Natural killer cell treated with Interleukin-12 subunit alpha and Interleukin-12 subunit beta and Interleukin-15 and Interleukin-18, amount 100 ng/mL, for 72 hours (primary cell): Measurements from ENCODE around the gene CHST11. TPM values are rescaled to one million over a fixed set of nuclear protein-coding genes. Genes with fewer than 3 reads are reported as not detected.

ENCODE experiments used
- ATAC-seq, 2 donors: fragments of 150-1000 bp; cut with Tn5 transposase in 1 of 2; sonication (Bioruptor Pico), chemical (Tn5 transposase) in 1 of 2; 2 replicates each; pipeline ENCODE4 v1.10.0; 2021
- DNase-seq: peaks from one replicate; pipeline ENCODE4 v3.0.0; 2022; ENCODE audit warnings: low spot score
- H3K27ac Mint-ChIP-seq, 2 donors: 1 replicate in 1 of 2; 2 replicates in 1 of 2; pipeline ENCODE4 v1.8.0; 2022; ENCODE audit warnings: mixed read lengths in 2 of 2, mild to moderate bottlenecking in 1 of 2, moderate library complexity in 1 of 2
- H3K27me3 Mint-ChIP-seq, 2 donors: 1 replicate in 1 of 2; 2 replicates in 1 of 2; pipeline ENCODE4 v1.8.0; 2022; ENCODE audit warnings: mixed read lengths in 2 of 2
- H3K36me3 Mint-ChIP-seq: one replicate; pipeline ENCODE4 v1.8.0; 2022; ENCODE audit warnings: mixed read lengths
- H3K4me1 Mint-ChIP-seq, 2 donors: 1 replicate in 1 of 2; 2 replicates in 1 of 2; pipeline ENCODE4 v1.8.0; 2022; ENCODE audit warnings: low read depth in 2 of 2, mixed read lengths in 2 of 2, mild to moderate bottlenecking in 1 of 2
- H3K4me3 Mint-ChIP-seq: one replicate; pipeline ENCODE4 v1.8.0; 2022; ENCODE audit warnings: mixed read lengths
- H3K9me3 Mint-ChIP-seq: 2 replicates; pipeline ENCODE4 v1.8.0; 2022; ENCODE audit warnings: mixed read lengths
- total RNA-seq, 2 donors: library from RNA; stranded (reverse); gene quantifications; one replicate each; pipeline ENCODE4 v1.2.3, GENCODE V29; 2022

The CHST11 gene
- total RNA-seq, 2 donors from 2014 or later: 195 to 374 TPM

DNA sequence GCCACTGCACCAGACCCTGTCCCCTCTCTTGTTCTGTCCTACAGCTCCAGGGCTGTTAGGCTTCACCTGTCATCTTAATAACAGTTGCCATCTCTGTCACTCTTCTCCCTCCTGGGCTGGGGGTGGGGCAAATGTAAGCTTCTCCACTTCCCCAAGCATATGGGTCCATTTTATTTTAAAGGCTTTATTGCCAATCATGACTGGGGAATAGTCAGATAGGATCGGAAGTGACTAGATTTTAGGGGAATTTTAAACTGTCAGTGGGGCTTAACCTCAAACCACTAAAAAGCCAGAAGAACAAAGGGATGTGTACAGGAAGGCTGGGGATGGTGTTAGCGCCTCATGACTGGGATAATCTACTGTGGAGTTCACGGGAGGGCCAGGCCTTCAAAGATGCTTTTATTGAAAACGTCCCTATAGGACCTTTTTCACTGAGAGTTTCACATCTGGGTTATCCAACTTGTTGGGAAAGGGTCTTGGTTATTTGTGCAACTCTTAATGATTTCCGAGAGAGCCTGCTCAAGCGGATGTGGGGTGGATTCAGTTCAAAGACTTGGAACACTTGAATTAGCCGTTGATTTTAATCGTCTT, 41.6 kb downstream of the CHST11 start:
- peaks cover 11% of the 10 kb centered on the region for H3K36me3 Mint-ChIP-seq
- no peaks in the 10 kb centered on the region for H3K9me3 Mint-ChIP-seq
- DNase-seq: no peak
- H3K4me1 Mint-ChIP-seq: peaks cover 86 to 90% of the 10 kb centered on the region in 2 donors
- H3K27me3 Mint-ChIP-seq: no peaks in the 10 kb centered on the region
- peak; percentile 34 to 56 for ATAC-seq
- H3K4me3 Mint-ChIP-seq: peak overlapping the region; percentile 73
- peak overlapping the region; percentile 96 to 97 for H3K27ac Mint-ChIP-seq

DNA sequence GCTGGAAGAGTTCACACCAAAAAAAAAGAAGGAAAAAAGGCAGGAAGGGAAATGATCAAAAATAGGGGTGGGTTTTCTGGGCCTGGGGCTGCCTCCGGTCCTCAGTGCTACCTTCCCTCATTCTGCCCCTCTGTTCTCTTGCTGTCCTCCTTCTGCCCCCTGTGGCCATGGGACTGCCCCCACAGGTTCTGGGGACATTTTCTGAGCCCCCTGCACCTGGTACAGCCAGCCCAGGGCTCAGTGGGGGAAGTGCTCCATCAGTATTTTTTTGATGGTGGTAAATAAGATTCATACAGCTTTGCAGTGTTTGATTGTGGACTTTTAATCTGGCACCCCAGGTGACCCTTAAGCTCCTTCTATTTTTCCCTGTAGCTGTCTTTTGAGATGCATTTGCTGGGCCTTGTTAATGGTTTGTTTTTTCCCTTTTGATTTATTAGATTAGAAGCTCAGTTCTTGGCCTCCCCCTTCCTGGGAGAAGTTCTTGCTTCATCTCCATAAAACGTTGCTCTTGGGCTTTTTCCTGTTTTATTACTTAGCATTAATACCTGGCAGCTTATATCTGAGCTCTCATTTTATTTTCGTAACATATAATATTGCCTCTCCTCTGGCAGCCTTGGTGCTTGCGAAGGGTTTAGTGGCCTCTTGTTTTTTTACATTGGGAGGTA, 43.1 kb downstream of the CHST11 start:
- no peaks in the 10 kb centered on the region for H3K9me3 Mint-ChIP-seq
- H3K27me3 Mint-ChIP-seq: no peaks in the 10 kb centered on the region
- H3K36me3 Mint-ChIP-seq: peaks cover 11% of the 10 kb centered on the region
- ATAC-seq (no peak), DNase-seq (no peak)
- peak overlapping the region; percentile 96 to 97 for H3K27ac Mint-ChIP-seq
- H3K4me1 Mint-ChIP-seq: peaks cover 83 to 84% of the 10 kb centered on the region in 2 donors
- H3K4me3 Mint-ChIP-seq: no peak overlapping the region

DNA sequence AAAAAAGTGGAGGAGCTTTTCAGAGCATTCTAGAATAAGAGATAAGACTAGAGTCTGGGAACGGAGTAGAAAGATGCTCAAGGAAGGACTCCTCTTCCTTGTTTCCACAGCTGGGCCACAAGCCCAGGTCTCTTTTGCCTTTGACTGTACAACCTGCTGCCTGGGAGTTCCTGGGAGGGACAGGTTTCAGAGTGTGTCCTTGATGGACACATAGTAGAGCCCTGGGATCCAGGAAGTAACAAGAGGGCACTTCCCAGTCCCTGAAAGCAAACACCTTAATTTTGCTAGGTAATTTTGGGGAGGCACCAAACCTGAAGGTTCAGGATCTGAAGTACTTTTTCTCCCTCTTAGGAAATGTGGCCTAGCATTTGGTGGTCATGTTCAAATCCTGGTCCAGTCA, 44.4 kb downstream of the CHST11 start:
- no peaks in the 10 kb centered on the region for H3K27me3 Mint-ChIP-seq
- H3K36me3 Mint-ChIP-seq: peaks cover 11% of the 10 kb centered on the region
- peaks cover 82 to 85% of the 10 kb centered on the region in 2 donors for H3K4me1 Mint-ChIP-seq
- no peaks in the 10 kb centered on the region for H3K9me3 Mint-ChIP-seq
- DNase-seq: no peak
- ATAC-seq: no peak
- peak overlapping the region in 1 of 2 donors; percentile 96 for H3K27ac Mint-ChIP-seq
- H3K4me3 Mint-ChIP-seq: no peak overlapping the region

DNA sequence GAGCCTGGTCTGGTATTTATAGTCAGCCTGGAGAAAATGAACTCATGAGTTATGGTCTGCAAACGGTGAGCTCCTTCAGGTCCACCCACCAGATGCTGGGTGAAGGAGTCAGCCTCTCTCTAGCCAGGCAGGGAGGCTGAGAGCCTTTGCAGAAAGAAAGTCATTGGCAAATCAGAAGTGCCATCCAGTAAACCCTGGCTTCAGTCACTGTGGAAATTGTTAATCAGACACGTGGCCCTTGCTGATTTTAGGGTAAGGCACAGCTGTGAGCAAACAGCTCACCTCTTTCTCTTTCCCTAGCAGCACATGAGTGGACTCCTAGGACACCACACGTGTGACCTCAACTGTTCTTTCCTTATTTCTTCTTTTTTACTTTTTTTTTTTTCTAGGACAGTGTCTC, 44.9 kb downstream of the CHST11 start:
- Mint-ChIP-seq H3K4me3 (peak overlapping the region; percentile 41), H3K36me3 (peaks cover 11% of the 10 kb centered on the region), H3K9me3 (no peaks in the 10 kb centered on the region), H3K4me1 (peaks cover 86 to 89% of the 10 kb centered on the region in 2 donors), H3K27me3 (no peaks in the 10 kb centered on the region), H3K27ac (peak overlapping the region in 1 of 2 donors; percentile 72)
- no peak for ATAC-seq
- no peak for DNase-seq

DNA sequence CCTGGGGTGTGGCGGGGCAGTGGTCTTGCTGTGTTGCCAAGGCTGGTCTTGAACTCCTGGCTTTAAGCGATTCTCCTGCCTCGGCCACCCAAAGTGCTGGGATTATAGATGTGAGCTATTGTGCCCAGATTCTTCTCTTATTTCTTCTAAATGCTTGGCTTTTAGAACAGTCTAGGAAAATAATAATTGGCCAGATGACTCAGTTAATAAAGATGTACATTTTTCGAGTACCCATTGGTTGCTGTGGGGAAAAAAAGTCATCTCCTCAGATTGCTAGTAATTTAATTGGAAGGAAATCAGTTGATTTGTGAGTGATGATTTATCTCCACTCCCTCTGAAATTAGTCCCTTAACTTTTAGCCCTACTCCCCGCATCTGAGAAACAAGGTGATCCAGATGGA, 45.5 kb downstream of the CHST11 start:
- ATAC-seq: no peak
- Mint-ChIP-seq H3K27me3 (no peaks in the 10 kb centered on the region), H3K4me1 (peaks cover 85 to 87% of the 10 kb centered on the region in 2 donors), H3K27ac (peak overlapping the region; percentile 5 to 72), H3K4me3 (peak overlapping the region; percentile 41), H3K9me3 (no peaks in the 10 kb centered on the region), H3K36me3 (peaks cover 11% of the 10 kb centered on the region)
- DNase-seq: no peak

DNA sequence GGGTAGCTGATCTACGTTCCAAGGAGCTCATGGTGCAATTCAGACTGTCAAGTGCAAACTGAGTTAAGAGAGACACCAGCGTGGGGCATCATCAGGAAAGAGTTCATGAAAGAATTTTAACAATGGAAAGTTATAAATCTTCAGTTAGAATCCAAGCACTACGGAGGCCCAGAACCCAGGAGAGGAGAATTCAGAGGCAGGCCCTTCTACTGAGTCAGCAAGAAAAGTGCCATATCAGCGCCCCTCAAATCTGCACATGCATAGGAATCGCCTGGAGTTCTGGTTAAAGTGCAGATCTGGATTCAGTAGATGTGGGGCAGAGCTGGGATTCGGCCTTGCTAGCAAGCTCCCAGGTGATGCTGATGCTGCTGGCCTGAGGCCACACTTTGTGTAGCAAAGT, 45.9 kb downstream of the CHST11 start:
- DNase-seq: no peak
- no peak for ATAC-seq
- H3K36me3 Mint-ChIP-seq: peaks cover 11% of the 10 kb centered on the region
- no peaks in the 10 kb centered on the region for H3K27me3 Mint-ChIP-seq
- H3K4me1 Mint-ChIP-seq: peaks cover 85 to 87% of the 10 kb centered on the region in 2 donors
- peak overlapping the region; percentile 5 to 72 for H3K27ac Mint-ChIP-seq
- H3K9me3 Mint-ChIP-seq: no peaks in the 10 kb centered on the region
- peak overlapping the region; percentile 41 for H3K4me3 Mint-ChIP-seq

DNA sequence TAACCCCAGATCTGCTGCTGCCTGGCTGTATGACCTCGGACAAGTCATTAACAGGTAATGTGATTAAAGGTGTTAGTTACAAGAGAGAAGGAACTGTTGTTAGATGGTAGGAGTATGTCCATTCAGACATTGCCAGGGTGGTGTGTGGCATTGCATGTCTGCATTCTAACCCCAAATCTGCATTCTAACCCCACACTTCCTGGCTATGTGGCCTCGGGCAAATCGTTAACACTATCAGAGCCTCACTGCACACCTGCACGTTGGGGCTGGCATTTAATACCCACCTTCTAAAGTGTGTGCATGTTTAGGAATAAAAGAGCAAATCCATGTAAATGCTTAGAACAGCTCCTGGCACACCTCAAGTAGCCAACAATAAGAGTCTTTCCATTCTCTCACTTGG, 46.4 kb downstream of the CHST11 start:
- Mint-ChIP-seq H3K4me1 (peaks cover 87 to 88% of the 10 kb centered on the region in 2 donors), H3K27ac (peak overlapping the region; percentile 5 to 72), H3K4me3 (peak overlapping the region; percentile 41), H3K36me3 (peaks cover 13% of the 10 kb centered on the region), H3K27me3 (no peaks in the 10 kb centered on the region), H3K9me3 (no peaks in the 10 kb centered on the region)
- DNase-seq: no peak
- no peak for ATAC-seq

DNA sequence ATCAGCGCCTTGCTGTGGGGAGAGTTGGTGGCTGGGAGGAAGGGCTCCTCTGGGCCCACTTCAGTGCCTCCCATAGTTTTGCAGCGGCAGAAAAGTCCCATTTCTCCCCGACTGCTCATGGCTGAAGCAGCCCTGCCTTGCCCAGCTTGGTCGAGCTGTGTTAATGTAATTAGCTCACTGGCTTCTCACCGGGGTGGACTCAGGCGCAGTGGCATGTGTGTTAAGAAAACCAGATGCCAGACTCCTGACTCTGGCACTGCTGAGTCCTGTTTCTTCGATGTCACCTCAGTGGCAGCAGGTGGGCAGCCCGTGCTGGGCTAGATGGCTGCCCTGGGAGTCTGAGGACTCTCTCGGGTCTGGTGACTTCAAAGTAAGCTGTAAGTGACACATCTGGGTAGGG, 47.4 kb downstream of the CHST11 start:
- Mint-ChIP-seq H3K4me3 (no peak overlapping the region), H3K36me3 (peaks cover 18% of the 10 kb centered on the region), H3K9me3 (no peaks in the 10 kb centered on the region), H3K27me3 (no peaks in the 10 kb centered on the region), H3K27ac (peak overlapping the region in 1 of 2 donors; percentile 72), H3K4me1 (peaks cover 86 to 88% of the 10 kb centered on the region in 2 donors)
- ATAC-seq (no peak), DNase-seq (no peak)

DNA sequence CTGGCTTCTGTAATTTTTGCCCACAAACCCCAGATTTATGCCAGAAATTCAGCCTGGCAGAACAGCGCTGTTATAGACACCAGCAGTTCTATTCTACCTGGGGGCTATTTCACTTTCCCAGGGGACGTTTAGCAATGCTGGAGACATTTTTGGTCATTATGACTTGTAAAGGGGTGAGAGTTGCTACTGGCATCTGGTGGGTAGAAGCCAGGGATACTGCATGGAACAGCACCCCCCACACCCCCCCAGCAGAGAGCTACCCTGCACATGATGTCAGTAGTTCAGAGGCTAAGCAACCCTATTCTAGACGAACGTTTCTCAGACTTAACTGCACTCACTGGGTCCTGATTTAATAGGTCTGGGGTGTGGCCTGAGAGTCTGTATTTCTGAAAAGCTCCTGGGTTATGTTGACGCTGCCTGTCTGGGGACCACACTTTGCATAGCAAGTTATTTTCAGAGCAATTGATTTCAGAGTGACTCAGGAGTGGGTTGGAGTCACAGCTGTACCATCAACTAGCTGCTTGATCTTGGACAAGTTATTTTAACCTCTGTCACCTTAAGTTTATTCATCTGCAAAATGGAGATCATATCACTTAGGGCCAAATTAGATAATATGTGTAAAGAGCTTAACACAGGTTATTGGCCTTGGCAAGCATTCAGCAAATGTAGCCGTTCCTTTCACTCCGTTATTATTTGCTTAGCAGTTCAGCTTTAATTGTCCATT, 48.5 kb downstream of the CHST11 start:
- Mint-ChIP-seq H3K9me3 (no peaks in the 10 kb centered on the region), H3K27ac (peak overlapping the region in 1 of 2 donors; percentile 65), H3K4me1 (peaks cover 86 to 88% of the 10 kb centered on the region in 2 donors), H3K4me3 (no peak overlapping the region), H3K36me3 (peaks cover 18% of the 10 kb centered on the region), H3K27me3 (no peaks in the 10 kb centered on the region)
- DNase-seq (no peak), ATAC-seq (peak in 1 of 2 donors; percentile 50)

DNA sequence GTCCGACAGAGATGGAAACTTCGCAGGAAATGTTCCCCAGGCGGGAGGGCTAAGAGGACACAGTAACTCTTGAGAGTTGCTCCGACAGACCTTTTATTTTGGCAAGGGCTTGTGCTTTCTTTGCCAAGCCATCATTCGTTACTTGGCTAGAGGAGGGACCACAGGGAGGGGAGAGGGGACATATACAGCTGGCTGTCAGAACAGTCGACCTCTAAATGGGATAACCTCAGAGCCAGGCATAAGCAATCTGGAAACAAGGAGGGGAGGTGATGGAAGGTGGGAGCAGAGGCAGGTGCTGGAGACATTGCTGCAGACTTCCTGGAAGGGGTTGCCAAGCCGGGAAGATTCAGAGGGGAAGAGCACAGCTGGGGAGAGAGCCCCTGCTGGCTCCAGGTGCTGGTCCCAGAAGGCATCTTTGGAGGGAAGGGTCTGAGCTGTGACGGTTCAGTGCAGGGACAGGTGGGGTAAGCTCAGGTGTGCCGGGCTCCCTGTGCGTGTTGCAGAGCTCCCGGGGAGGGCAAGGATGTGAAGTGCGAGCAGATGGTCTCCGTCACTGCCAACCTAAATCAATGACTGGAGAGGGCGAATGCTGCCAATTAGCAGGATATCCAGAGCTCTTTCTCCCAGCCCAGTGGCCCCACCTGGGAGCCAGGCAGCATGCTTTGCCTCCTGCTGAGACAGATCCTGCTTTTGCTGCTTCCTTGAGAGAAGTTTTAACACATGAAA, 50.1 kb downstream of the CHST11 start:
- Mint-ChIP-seq H3K4me3 (no peak overlapping the region), H3K36me3 (peaks cover 18% of the 10 kb centered on the region), H3K27me3 (no peaks in the 10 kb centered on the region), H3K27ac (peak overlapping the region in 1 of 2 donors; percentile 42), H3K9me3 (no peaks in the 10 kb centered on the region), H3K4me1 (peaks cover 85 to 86% of the 10 kb centered on the region in 2 donors)
- DNase-seq (no peak), ATAC-seq (no peak)

DNA sequence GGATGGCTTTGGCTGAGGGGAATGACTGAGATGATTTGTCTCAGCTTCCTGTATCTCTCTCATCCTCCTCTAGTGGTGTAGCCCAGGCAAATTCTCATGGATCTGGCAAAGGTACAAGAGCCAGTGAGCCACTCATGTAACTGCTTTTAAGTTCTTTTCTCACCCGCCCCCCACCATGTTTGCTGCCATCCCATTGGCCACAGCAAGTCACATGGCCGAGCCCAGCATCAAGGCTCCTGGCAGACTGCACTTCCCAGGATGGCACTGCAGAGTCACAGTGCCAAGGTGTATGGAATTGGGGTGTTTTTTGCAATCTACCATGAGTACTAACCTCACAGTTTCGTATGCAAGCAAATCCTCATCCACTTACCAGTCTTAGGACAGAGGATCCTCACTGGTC, 50.9 kb downstream of the CHST11 start:
- peaks cover 82 to 83% of the 10 kb centered on the region in 2 donors for H3K4me1 Mint-ChIP-seq
- peak overlapping the region in 1 of 2 donors; percentile 69 for H3K27ac Mint-ChIP-seq
- H3K27me3 Mint-ChIP-seq: no peaks in the 10 kb centered on the region
- peak overlapping the region; percentile 68 for H3K4me3 Mint-ChIP-seq
- H3K36me3 Mint-ChIP-seq: peaks cover 12% of the 10 kb centered on the region
- ATAC-seq (no peak), DNase-seq (no peak)
- no peaks in the 10 kb centered on the region for H3K9me3 Mint-ChIP-seq

DNA sequence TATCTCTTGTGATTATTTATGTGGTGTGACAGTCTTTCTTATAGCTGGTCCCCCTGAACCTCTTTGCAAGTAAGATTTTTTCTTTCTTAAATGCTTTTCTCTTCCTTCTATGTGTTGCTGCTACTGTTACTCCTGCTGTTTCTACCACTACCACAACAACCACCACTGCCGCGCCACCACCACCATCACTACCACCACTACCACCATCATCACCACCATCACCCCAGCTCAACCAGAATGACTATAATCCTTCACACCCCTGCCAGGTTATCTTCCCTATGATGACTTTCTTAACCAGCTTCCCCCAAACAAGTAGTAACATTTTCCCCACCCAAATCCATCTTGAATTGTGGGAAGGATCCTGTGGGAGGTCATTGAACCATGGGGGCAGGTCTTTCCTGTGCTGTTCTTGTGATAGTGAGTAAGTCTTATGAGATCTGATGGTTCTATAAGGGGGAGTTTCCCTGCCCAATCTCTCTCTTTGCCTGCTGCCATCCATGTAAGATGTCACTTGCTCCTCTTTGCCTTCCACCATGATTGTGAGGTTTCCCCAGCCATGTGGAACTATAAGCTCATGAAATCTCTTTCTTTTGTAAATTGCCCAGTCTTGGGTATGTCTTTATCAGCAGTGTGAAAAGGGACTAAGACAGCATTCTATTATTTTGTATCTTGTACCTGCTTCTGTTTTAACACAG, 52.2 kb downstream of the CHST11 start:
- peak overlapping the region; percentile 68 for H3K4me3 Mint-ChIP-seq
- ATAC-seq (peak; percentile 66 to 82), DNase-seq (no peak)
- no peaks in the 10 kb centered on the region for H3K9me3 Mint-ChIP-seq
- peak overlapping the region; percentile 69 to 72 for H3K27ac Mint-ChIP-seq
- peaks cover 12% of the 10 kb centered on the region for H3K36me3 Mint-ChIP-seq
- no peaks in the 10 kb centered on the region for H3K27me3 Mint-ChIP-seq
- H3K4me1 Mint-ChIP-seq: peaks cover 75 to 76% of the 10 kb centered on the region in 2 donors
